ENCODE data around the gene BTN3A1. TPM values are rescaled to one million over a fixed set of nuclear protein-coding genes. Genes with fewer than 3 reads are reported as not detected.
A peak's percentile ranks its signal among the peaks of the same experiment; 100 is the strongest.
"Not testable (repeated sequence)": the region's sequence is repeated elsewhere in the genome, so short reads cannot be mapped to it uniquely, and the experiment has no call there.

The BTN3A1 gene
- polyA plus RNA-seq, 2 of the 4 experiments (the other 2 are of a cell fraction) = 4.0 to 8.1 TPM

- DNase-seq (ENCODE audit: low read depth in 1 of 2, low spot score in 1 of 2) = no peak
- 76% methylated on average over 1 of the region's 1 CpG for WGBS (ENCODE audit: missing lambda C conversion rate)
- TF ChIP-seq FOSL2 (IDR thresholded peaks at IDR 0.05) = no peak
- no peak for TF ChIP-seq FOSL2 (CRISPR knock-in tag; IDR thresholded peaks at IDR 0.05)
- Histone ChIP-seq H3K27ac (peak overlapping the region in 1 of 2 experiments; percentile 34; a peak in 1 of 6 replicates), H3K4me2 (0 out of 3 replicates have a peak overlapping the region, but pooled peaks have one; percentile 10), H3K4me1 (peaks cover 28% of the 10 kb centered on the region), H3K4me3 (no peak overlapping the region), H3K9me3 (no peaks in the 10 kb centered on the region)
- FAIRE-seq = no peak
- ChIA-PET POLR2A (no interaction called here), CTCF (no interaction called here)
- no peak for ATAC-seq
Measured at GRCh38 chr6:26366504-26366903, 35.6 kb upstream of the BTN3A1 start.

GRCh38 chr6:26367114-26367513 is 35.0 kb upstream of the BTN3A1 start:
- peaks cover 26% of the 10 kb centered on the region for H3K4me1 ChIP-seq
- no peak overlapping the region for H3K4me2 ChIP-seq
- POLR2A ChIA-PET = no interaction called here
- no peak overlapping the region for H3K27ac ChIP-seq
- no peak for DNase-seq (ENCODE audit: low read depth in 1 of 2, low spot score in 1 of 2)
- CTCF ChIA-PET = no interaction called here
- TF ChIP-seq CBX2 (IDR thresholded peaks at IDR 0.05; ENCODE audit: borderline replicate concordance, low read depth) = no peak
- no peak for TF ChIP-seq RARB (CRISPR knock-in tag; IDR thresholded peaks at IDR 0.05)
- no peak for TF ChIP-seq HOXA7 (CRISPR knock-in tag; IDR thresholded peaks at IDR 0.05)
- TF ChIP-seq CHD2 (IDR thresholded peaks at IDR 0.05; ENCODE audit: low read length, partially characterized antibody) = no peak
- TF ChIP-seq NPAS2 (CRISPR knock-in tag; IDR thresholded peaks at IDR 0.05; ENCODE audit: borderline replicate concordance) = no peak
- no peak for TF ChIP-seq TP53 (CRISPR knock-in tag; IDR thresholded peaks at IDR 0.05)
- TF ChIP-seq PBX3 (IDR thresholded peaks at IDR 0.05) = no peak
- no peak for TF ChIP-seq CTCF (IDR thresholded peaks at IDR 0.05)
- no peaks in the 10 kb centered on the region for H3K9me3 ChIP-seq
- WGBS (ENCODE audit: missing lambda C conversion rate) = 89% methylated on average over 3 of the region's 3 CpGs
- FAIRE-seq = no peak
- no peak overlapping the region for H3K4me3 ChIP-seq
- no peak for ATAC-seq

GRCh38 chr6:26371813-26372212 is 30.3 kb upstream of the BTN3A1 start:
- H3K9me3 ChIP-seq; ATAC-seq; DNase-seq (ENCODE audit: low read depth in 1 of 2, low spot score in 1 of 2); H3K4me2 ChIP-seq; CTCF ChIA-PET; POLR2A ChIA-PET; H3K4me3 ChIP-seq; H3K27ac ChIP-seq; FAIRE-seq; H3K4me1 ChIP-seq: not testable (repeated sequence)
- 63% methylated on average over 3 of the region's 4 CpGs for WGBS (ENCODE audit: missing lambda C conversion rate)

- no peak for ATAC-seq
- TF ChIP-seq TFCP2L1 (CRISPR knock-in tag; IDR thresholded peaks at IDR 0.05) (no peak), REST (IDR thresholded peaks at IDR 0.05) (no peak), TP53 (CRISPR knock-in tag; IDR thresholded peaks at IDR 0.05) (no peak), HOXB13 (CRISPR knock-in tag; IDR thresholded peaks at IDR 0.05; ENCODE audit: low read depth) (no peak), RNF2 (IDR thresholded peaks at IDR 0.05; ENCODE audit: borderline replicate concordance, low read depth) (no peak), RFX5 (IDR thresholded peaks at IDR 0.05) (no peak), RAD21 (conservative IDR thresholded peaks at IDR 0.05 in 1 of 2, IDR thresholded peaks at IDR 0.05 in 1 of 2) (no peak), PHF8 (IDR thresholded peaks at IDR 0.05; ENCODE audit: borderline replicate concordance, low read depth) (no peak), KDM5A (IDR thresholded peaks at IDR 0.05) (no peak), HEYL (CRISPR knock-in tag; IDR thresholded peaks at IDR 0.05) (no peak), RARB (CRISPR knock-in tag; IDR thresholded peaks at IDR 0.05) (no peak)
- FAIRE-seq = no peak
- no peak for DNase-seq (ENCODE audit: low read depth in 1 of 2, low spot score in 1 of 2)
- Histone ChIP-seq H3K27ac (no peak overlapping the region), H3K9me3 (no peaks in the 10 kb centered on the region), H3K4me3 (no peak overlapping the region), H3K4me1 (no peaks in the 10 kb centered on the region), H3K4me2 (no peak overlapping the region)
- ChIA-PET CTCF (no interaction called here), POLR2A (no interaction called here)
- WGBS (ENCODE audit: missing lambda C conversion rate) = 73% methylated on average over 10 of the region's 12 CpGs
Measured at GRCh38 chr6:26372308-26373144, 29.5 kb upstream of the BTN3A1 start.

Data from A549 (cell line).